Adrenal gland (tissue), 12 donors: ENCODE measurements around the gene TUBB2B. TPM values are rescaled to one million over a fixed set of nuclear protein-coding genes. Genes with fewer than 3 reads are reported as not detected.

Experiments used
- DNase-seq, 7 donors: peaks; one replicate each; pipeline ENCODE4 v3.0.0-alpha.2; 2019 to 2020
- H3K27ac ChIP-seq, 5 donors: fragments of 200-600 bp; sonication (generic) in 4 of 5; 1 replicate in 3 of 5; 2 replicates in 2 of 5; pipeline versions ENCODE4 v1.5.1 to v1.8.0; 2016 to 2020; ENCODE audit warnings: mild to moderate bottlenecking in 1 of 5
- H3K27me3 ChIP-seq: fragments of 200-600 bp; 2 replicates; pipeline ENCODE4 v1.8.0; 2021
- H3K36me3 ChIP-seq, 2 donors: fragments of 200-600 bp; replicated peaks in 1 of 2; 1 replicate in 1 of 2; 2 replicates in 1 of 2; pipeline versions ENCODE4 v1.5.1 to v1.8.0; 2018 to 2022
- H3K4me1 ChIP-seq, 2 donors: fragments of 200-600 bp; replicated peaks in 1 of 2; 1 replicate in 1 of 2; 2 replicates in 1 of 2; pipeline versions ENCODE4 v1.5.1 to v1.8.0; 2018 to 2021
- H3K4me3 ChIP-seq, 4 donors: fragments of 200-600 bp; sonication (generic) in 3 of 4; one replicate each; pipeline ENCODE4 v1.5.1; 2016 to 2018
- H3K9me3 ChIP-seq, 3 donors: fragments of 200-600 bp; sonication (generic) in 1 of 3; replicated peaks in 1 of 3; 1 replicate in 2 of 3; 2 replicates in 1 of 3; pipeline versions ENCODE4 v1.5.1 to v1.8.0; 2016 to 2021
- POLR2A ChIP-seq, 2 donors: fragments of 450-650 bp; IDR thresholded peaks; one replicate each; pipeline ENCODE4 v1.6.1; 2017; ENCODE audit warnings: antibody characterized with exemption in 2 of 2, mild to moderate bottlenecking in 2 of 2, moderate library complexity in 1 of 2
- WGBS, 4 donors: extraction: QIAGEN DNeasy Blood & Tissue Kit in 2 of 4; methylation state at CpG; one replicate each; pipeline versions ENCODE4 v1.1.5 to v1.1.7; 2013 to 2017; 5-methylcytosine and 5-hydroxymethylcytosine counted together
- intact Hi-C, 2 donors: fragments of 100-400 bp; cut with DNase I; formaldehyde crosslinking; loops; one replicate each; pipeline versions ENCODE4 v1.14.1 to v1.15.0; 2022 to 2023
- polyA plus RNA-seq, 3 donors: library from polyadenylated mRNA; stranded (reverse); fragments of 200-250 nt in 2 of 3; fragments of 350-450 nt in 1 of 3; fragmentation: Illumina TruSeq in 1 of 3; extraction: RNeasy Lipid Tissue Mini Kit (QIAGEN cat#74804) in 1 of 3; gene quantifications; one replicate each; pipeline ENCODE4 v1.2.3, GENCODE V29; 2013 to 2014
- total RNA-seq, 9 donors: library from RNA; depleted of rRNA in 4 of 9; stranded (reverse); fragments of >200 nt in 4 of 9; fragments of 120-200 nt in 1 of 9; fragmentation: NEBNext Ultra II Directional in 1 of 9; extraction: Animal tissue kit (Norgen Biotek cat#: 25700) in 1 of 9; gene quantifications; one replicate each; pipeline versions ENCODE4 v1.1.0 to v1.2.4, GENCODE V29; 2013 to 2023
- TF ChIP-seq, protein P1 (sequence below), 6 experiments: fragments of 450-650 bp in 4 of 6; fragments of 200-600 bp in 2 of 6; sonication (generic) in 1 of 6; IDR thresholded peaks; 1 replicate in 5 of 6; 2 replicates in 1 of 6; pipeline versions ENCODE4 v1.5.1 to v1.8.0; 2016 to 2021; ENCODE audit warnings: antibody characterized with exemption in 6 of 6, mild to moderate bottlenecking in 2 of 6, moderate library complexity in 1 of 6
- donor health status: healthy with polysubstance abuse.
- donor health status: Bipolar disorder and iron deficiency.
- donor health status: DM: yes; HTN: yes; CAD: no.
- donor health status: DM: no; HTN: no; CAD: no.
- donor health status: DM: no; HTN: no; CAD: no.
- donor health status: DM: yes; HTN: yes; CAD: no.

Gene TUBB2B
- total and polyA plus RNA-seq, 12 donors, result 0.98 to 37.3 (median 2.1) TPM; not detected in 1

DNA sequence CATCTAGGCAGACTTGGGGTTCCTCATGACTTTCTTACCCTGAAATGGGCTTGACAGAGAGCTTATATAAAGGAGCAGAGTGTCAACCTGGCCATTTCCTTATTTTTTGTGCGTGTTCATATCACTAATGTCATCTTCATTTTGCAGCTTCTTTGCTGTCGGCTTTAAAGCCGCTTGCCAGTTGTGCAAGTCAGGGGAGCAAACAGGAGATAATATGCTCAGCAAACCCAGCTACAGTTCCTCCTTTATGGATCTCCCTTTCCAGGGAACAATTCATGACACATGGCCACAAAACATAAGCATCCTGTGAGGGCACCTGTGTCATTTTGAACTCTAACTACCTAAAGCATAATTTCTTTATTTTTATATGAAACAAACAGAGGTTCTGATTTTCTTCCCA lies 6.5 kb upstream of the TUBB2B start:
- Histone ChIP-seq H3K4me3 (no peak overlapping the region), H3K9me3 (no peaks in the 10 kb centered on the region), H3K27me3 (peaks cover 25% of the 10 kb centered on the region), H3K4me1 (peaks cover 0 to 23% of the 10 kb centered on the region in 2 donors), H3K27ac (no peak overlapping the region), H3K36me3 (no peaks in the 10 kb centered on the region)
- intact Hi-C loops, result no loop called here
- no peak for DNase-seq
- 59 to 73% (median 62%) methylated on average over 3 of the region's 3 CpGs for WGBS, 4 donors
- TF ChIP-seq, protein P1, sequence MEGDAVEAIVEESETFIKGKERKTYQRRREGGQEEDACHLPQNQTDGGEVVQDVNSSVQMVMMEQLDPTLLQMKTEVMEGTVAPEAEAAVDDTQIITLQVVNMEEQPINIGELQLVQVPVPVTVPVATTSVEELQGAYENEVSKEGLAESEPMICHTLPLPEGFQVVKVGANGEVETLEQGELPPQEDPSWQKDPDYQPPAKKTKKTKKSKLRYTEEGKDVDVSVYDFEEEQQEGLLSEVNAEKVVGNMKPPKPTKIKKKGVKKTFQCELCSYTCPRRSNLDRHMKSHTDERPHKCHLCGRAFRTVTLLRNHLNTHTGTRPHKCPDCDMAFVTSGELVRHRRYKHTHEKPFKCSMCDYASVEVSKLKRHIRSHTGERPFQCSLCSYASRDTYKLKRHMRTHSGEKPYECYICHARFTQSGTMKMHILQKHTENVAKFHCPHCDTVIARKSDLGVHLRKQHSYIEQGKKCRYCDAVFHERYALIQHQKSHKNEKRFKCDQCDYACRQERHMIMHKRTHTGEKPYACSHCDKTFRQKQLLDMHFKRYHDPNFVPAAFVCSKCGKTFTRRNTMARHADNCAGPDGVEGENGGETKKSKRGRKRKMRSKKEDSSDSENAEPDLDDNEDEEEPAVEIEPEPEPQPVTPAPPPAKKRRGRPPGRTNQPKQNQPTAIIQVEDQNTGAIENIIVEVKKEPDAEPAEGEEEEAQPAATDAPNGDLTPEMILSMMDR (IDR thresholded peaks at IDR 0.05), result no peak
- no peak for TF ChIP-seq POLR2A (IDR thresholded peaks at IDR 0.05)

DNA sequence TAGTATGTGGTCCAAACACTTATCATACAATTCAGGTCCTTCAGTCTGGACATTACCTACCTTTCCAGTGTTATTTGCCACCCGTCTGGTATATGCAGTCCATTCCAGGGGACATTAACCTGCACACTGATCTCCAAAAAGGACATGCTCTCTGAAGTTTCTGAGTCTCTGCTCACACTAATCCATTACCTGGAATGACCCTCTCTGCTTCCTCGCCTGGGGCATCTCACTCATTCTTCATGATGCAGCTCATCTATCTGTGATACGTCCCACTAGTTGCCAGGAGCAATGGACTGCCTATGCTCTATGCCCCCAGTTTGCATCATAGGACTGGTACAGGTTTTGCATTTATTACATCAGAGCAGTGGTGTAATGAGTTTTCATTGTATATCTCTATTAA lies 5.9 kb upstream of the TUBB2B start:
- intact Hi-C loops, result no loop called here
- peaks cover 30% of the 10 kb centered on the region for H3K27me3 ChIP-seq
- 67 to 76% (median 72%) methylated on average over 3 of the region's 3 CpGs for WGBS, 4 donors

DNA sequence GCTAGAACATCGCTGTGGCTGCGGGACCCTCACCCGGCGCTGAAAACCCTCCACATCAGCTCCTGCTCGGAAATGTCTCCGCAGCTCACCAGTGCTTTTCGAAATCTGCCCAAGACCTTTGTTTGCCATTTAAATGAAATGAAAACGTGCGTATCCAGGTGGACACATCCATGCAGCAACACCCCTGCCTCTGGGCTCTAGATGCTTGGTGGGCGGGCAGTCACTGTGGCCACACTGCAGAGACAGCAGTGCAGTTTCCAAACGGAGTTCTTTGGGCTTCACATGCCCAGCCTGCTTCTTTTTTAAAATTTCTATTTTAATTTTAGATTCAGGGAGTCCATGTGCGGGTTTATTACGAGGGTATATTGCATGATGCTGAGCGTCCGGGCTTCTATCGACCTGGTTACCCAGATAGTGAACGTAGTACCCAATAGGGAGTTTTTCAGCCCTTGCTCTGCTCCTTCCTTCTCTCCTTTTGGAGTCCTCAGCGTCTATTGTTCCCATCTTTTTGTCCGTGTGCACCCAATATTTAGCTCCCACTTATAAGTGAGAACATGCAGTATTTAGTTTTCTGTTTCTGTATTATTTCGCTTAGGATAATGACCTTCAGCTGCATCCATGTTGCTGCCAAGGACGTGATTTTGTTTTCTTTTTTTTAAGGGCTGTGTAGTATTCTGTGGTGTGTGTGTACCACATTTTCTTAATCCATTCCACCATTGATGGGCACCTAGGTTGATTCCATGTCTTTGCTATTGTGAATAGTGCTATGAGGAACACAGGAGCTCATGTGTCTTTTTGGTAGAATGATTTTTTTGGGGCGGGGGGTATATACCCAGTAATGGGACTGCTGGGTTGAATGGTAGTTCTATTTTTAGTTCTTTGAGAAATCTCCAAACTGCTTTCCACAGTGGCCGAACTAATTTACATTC lies 4.8 kb upstream of the TUBB2B start:
- Histone ChIP-seq H3K4me1 (peaks cover 8 to 39% of the 10 kb centered on the region in 2 donors), H3K27ac (peak overlapping the region in 1 of 5 donors; percentile 82), H3K36me3 (no peaks in the 10 kb centered on the region), H3K4me3 (peak overlapping the region in 2 of 4 donors; percentile 43 to 87), H3K9me3 (no peaks in the 10 kb centered on the region), H3K27me3 (peaks cover 39% of the 10 kb centered on the region)
- DNase-seq, result peak in 1 of 7 donors; percentile 3
- WGBS, 4 donors, result 18 to 27% (median 23%) methylated on average over 18 to 23 of the region's 23 CpGs
- intact Hi-C loops, result no loop called here
- TF ChIP-seq, protein P1 (IDR thresholded peaks at IDR 0.05), result no peak
- no peak for TF ChIP-seq POLR2A (IDR thresholded peaks at IDR 0.05)

More for the DNA sequence above, 5.9 kb upstream of the TUBB2B start:
- H3K27ac ChIP-seq, result no peak overlapping the region
- TF ChIP-seq, protein P1 (IDR thresholded peaks at IDR 0.05), result no peak
- no peak for TF ChIP-seq POLR2A (IDR thresholded peaks at IDR 0.05)
- H3K9me3 ChIP-seq, result no peaks in the 10 kb centered on the region
- no peak overlapping the region for H3K4me3 ChIP-seq
- peak in 2 of 7 donors; percentile 1 to 72 for DNase-seq
- H3K4me1 ChIP-seq, result peaks cover 5 to 29% of the 10 kb centered on the region in 2 donors
- H3K36me3 ChIP-seq, result no peaks in the 10 kb centered on the region

DNA sequence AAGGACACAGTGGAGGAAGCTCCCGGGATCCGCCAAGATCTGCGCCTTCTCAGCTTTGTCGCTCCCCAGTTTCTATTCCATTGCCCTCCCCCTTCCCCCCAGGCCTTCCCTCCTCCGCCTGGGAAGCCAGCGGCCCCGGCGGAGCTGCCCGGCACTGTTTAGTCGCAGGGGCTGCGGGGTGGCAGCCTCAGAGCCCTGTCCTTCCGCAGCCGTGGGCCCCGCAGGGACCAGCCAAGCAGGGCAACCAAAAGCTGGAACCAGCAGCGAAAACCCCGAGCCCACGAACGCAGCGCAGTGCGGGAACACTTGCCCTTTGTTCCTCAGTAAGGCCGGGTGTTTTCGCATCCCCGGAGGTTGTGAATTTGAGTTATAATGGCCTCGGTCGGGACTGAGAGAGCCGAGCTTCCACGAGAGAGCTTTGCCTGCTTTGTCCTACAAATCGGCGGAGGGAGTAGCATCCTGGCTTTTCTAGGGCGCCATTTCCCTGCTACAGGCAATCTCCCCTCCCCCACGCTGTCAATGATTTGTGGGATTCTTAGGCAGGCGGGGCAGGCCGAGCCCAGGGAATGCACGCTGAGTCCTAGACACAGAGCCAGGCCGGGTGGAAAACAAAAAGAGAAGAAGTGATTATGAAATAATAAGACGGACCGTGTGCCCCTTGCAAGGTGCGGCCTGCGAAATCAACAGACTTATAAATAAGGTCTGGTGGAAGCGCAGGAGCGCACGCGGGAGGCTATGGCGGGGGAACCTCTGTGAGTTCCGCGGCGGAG lies 4.0 kb upstream of the TUBB2B start:
- TF ChIP-seq, protein P1 (IDR thresholded peaks at IDR 0.05), result no peak
- TF ChIP-seq POLR2A (IDR thresholded peaks at IDR 0.05), result peak in 1 of 2 donors; percentile 40
- intact Hi-C loops, result no loop called here
- peak; percentile 76 to 88 (median 84) for DNase-seq
- Histone ChIP-seq H3K27me3 (peaks cover 46% of the 10 kb centered on the region), H3K27ac (peak overlapping the region in 3 of 5 donors; percentile 20 to 82 (median 66)), H3K36me3 (no peaks in the 10 kb centered on the region), H3K9me3 (no peaks in the 10 kb centered on the region), H3K4me1 (peaks cover 14 to 47% of the 10 kb centered on the region in 2 donors), H3K4me3 (peak overlapping the region in 3 of 4 donors; percentile 39 to 87 (median 43))
- 1 to 2% (median 1%) methylated on average over 22 to 47 of the region's 47 CpGs for WGBS, 4 donors
